RWPE1 (cell line): ENCODE results near the gene ZSCAN5B.

ENCODE experiments used
- CTCF ChIA-PET: fragments of 350-600 bp; sonication (Branson Sonifier 250); formaldehyde crosslinking; extraction: SDS; loops from one replicate; lab custom pipeline; 2021; lab: Yijun Ruan, JAX
- POLR2A ChIA-PET: fragments of 400-600 bp; formaldehyde crosslinking; extraction: SDS; loops from one replicate; lab custom pipeline; 2020; ENCODE audit warnings: antibody characterized with exemption; ENCODE audit not compliant: low non-redundant PET; lab: Yijun Ruan, JAX
- DNase-seq: peaks from one replicate; pipeline ENCODE4 v3.0.0; 2012; ENCODE audit warnings: low spot score
- H3K27ac ChIP-seq: fragments of 450-650 bp; 2 replicates; pipeline ENCODE4 v1.5.1; 2017
- TF ChIP-seq, protein P1 (sequence below): fragments of 450-650 bp; conservative IDR thresholded peaks from 2 replicates; pipeline ENCODE4 v1.5.1; 2017; ENCODE audit warnings: low read depth, mild to moderate bottlenecking

The ZSCAN5B gene

DNA sequence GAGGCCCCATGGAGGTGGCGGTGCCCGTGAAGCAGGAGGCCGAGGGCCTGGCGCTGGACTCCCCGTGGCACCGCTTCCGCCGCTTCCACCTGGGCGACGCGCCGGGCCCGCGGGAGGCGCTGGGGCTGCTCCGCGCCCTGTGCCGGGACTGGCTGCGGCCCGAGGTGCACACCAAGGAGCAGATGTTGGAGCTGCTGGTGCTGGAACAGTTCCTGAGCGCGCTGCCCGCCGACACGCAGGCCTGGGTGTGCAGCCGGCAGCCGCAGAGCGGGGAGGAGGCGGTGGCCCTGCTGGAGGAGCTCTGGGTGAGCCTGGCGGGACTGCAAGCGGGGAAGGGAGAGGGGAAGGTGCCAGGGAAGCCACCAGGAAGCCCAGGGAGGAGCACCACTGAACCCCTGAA lies 50.7 kb downstream of the ZSCAN5B start:
- no peak for DNase-seq
- ChIA-PET POLR2A (no interaction called here), CTCF (no interaction called here)
- no peak overlapping the region for H3K27ac ChIP-seq
- TF ChIP-seq, protein P1, sequence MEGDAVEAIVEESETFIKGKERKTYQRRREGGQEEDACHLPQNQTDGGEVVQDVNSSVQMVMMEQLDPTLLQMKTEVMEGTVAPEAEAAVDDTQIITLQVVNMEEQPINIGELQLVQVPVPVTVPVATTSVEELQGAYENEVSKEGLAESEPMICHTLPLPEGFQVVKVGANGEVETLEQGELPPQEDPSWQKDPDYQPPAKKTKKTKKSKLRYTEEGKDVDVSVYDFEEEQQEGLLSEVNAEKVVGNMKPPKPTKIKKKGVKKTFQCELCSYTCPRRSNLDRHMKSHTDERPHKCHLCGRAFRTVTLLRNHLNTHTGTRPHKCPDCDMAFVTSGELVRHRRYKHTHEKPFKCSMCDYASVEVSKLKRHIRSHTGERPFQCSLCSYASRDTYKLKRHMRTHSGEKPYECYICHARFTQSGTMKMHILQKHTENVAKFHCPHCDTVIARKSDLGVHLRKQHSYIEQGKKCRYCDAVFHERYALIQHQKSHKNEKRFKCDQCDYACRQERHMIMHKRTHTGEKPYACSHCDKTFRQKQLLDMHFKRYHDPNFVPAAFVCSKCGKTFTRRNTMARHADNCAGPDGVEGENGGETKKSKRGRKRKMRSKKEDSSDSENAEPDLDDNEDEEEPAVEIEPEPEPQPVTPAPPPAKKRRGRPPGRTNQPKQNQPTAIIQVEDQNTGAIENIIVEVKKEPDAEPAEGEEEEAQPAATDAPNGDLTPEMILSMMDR = no peak

DNA sequence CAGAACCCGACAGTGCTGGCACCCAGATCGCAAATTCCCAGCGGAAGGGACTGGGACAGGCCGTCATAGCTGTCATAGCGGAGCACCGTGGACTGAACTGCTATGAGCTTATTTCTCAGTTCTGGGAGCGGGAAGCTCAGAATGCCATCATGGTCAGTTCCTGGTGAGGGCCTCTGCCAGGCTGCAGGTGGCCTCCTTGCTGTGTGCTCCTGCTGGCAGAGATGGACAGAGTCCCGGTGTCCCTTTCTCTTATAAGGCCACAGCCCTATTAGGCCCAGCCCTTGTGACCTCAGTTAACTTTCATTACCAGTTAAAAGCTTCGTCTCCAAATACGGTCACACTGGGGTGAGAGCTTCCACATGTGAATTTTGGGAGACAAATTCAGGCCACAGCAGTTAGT lies 51.9 kb downstream of the ZSCAN5B start:
- no peak for DNase-seq
- TF ChIP-seq, protein P1 = no peak
- no peak overlapping the region for H3K27ac ChIP-seq
- POLR2A ChIA-PET = no interaction called here
- CTCF ChIA-PET = interaction anchor here (0.6 kb wide), 2 partner anchors 12 to 69 kb away, joined by 3 read pairs; no protein-coding TSS in a partner anchor

DNA sequence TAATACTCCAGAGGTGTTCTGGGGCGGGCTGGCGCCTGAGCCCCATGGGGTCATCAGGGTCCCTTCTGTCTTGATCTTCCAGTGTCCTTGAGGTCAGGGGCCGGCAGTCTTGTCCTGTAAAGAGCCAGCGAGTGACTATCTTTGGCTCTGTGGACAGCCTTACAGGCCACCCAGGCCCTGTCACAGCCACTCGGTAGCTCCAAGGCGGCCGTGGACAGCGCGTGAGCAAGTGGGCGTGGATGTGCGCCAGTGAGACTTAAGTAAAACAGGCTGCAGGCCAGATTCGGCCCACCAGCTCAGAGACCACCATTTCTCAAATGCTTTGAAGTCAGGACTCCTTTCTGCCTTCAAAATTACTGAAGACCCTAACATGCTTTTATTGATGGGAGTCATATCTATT lies 52.8 kb downstream of the ZSCAN5B start:
- DNase-seq = no peak
- TF ChIP-seq, protein P1 = no peak
- ChIA-PET CTCF (interaction anchor here (0.6 kb wide), 1 partner anchor 214 kb away, joined by 3 read pairs; no protein-coding TSS in a partner anchor), POLR2A (no interaction called here)
- no peak overlapping the region for H3K27ac ChIP-seq

DNA sequence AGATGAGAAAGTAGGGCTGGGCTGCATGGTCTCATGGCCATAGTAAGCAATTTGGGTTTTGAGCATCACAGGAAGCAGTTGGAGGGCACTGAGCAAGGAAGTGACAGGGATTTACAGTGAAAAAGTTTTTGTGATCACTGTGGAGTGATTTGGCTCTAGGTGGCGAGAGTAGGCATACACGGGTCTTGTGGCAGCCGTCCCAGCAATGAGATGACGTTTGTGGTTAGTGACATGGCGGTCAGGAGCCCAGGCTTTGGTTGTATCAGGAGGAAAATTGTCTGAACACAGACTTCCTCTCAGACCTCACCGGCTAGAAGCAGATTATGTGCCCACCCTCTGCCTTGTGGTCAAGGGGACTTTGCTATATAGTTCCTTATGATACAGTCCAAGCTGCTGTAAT lies 53.2 kb downstream of the ZSCAN5B start:
- H3K27ac ChIP-seq = no peak overlapping the region
- DNase-seq = no peak
- CTCF ChIA-PET = interaction anchor here (0.6 kb wide), 1 partner anchor 214 kb away, joined by 3 read pairs; no protein-coding TSS in a partner anchor
- POLR2A ChIA-PET = no interaction called here
- TF ChIP-seq, protein P1 = no peak

DNA sequence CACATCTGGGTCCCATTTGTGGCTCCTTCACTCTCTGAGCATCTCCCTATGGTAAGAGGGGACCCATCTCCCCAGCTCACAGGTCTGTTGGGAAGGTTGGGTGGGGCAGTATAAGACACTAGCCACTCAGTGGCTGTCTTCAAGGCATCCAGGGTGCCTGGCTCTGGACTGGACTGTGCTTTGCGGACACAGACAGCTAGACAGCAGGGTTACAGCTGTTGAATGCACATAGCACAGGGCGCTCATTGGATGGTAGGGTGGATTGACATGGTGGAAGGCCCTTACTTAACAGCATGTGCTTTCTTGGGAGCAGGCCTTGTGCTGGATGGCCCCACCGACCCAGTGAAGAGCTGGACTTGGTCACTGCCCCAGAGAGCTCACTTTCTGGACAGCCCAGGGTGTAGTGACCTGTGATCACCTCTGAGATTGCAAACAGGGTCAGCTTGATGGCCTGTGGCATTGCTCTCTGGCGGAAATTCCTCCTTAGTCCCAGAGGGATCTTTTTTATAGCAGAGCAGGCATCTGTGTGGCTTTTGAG lies 54.6 kb downstream of the ZSCAN5B start:
- POLR2A ChIA-PET = no interaction called here
- no peak overlapping the region for H3K27ac ChIP-seq
- DNase-seq = no peak
- CTCF ChIA-PET = interaction anchor here (0.7 kb wide), 1 partner anchor 475 kb away, joined by 3 read pairs; no protein-coding TSS in a partner anchor
- TF ChIP-seq, protein P1 = no peak

DNA sequence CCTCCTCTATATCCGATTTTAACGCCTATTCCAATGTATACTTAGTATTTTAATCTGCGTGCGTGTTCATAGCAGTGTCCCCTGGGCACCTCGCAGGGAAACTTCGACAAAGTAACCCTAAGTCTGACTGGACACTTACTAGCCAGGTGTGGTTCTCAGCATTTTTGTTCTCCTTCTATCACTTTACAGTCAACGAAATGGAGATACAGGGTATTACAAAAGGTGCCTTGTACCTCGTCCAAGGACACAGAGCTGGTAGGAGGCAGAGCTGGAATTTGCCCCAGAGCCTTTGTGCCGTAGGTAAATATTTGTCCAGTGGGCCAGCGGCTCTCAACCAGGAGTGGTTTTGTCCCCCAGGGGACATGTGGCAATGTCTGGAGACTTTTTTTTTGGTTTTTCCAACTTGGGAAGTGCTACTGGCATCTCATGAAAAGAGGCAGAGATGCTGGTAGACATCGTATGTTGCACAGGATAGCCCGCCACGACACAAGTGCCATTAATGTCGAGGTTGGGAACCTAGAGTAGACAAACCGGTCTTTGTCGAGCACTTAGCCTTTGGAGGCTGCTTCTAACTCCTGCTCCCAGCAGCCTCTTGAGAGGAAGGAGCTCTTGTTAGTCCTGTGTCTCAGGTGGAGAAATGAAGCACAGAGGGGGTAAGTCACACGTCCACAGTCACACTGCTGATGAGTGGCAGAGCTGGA lies 55.3 kb downstream of the ZSCAN5B start:
- POLR2A ChIA-PET = no interaction called here
- peak overlapping the region; percentile 27 for H3K27ac ChIP-seq
- TF ChIP-seq, protein P1 = no peak
- CTCF ChIA-PET = no interaction called here
- no peak for DNase-seq
